CD14-positive monocyte (primary cell): ENCODE measurements around the gene AADAC. TPM values are rescaled to one million over a fixed set of nuclear protein-coding genes. Genes with fewer than 3 reads are reported as not detected.
A peak's percentile ranks its signal among the peaks of the same experiment; 100 is the strongest.

Source experiments
- DNase-seq, 3 donors: peaks; one replicate each; pipeline ENCODE4 v3.0.0-alpha.2; 2011 to 2022
- H2AFZ ChIP-seq: 2 replicates; pipeline ENCODE4 v1.6.0; 2012; ENCODE audit warnings: mild to moderate bottlenecking, low read depth, low read length, inconsistent platforms; ENCODE audit not compliant: insufficient read depth, poor library complexity, severe bottlenecking
- H3K27ac ChIP-seq, 2 donors: 1 replicate in 1 of 2; 2 replicates in 1 of 2; pipeline ENCODE4 v1.5.1; 2012 to 2013; ENCODE audit warnings: low read length in 2 of 2, control low read depth in 1 of 2, inconsistent platforms in 1 of 2, low read depth in 1 of 2, mild to moderate bottlenecking in 1 of 2
- H3K27me3 ChIP-seq, 2 donors: one replicate each; pipeline versions ENCODE4 v1.6.0 to v1.6.1; 2011 to 2013; ENCODE audit warnings: low read length in 2 of 2; ENCODE audit not compliant: control insufficient read depth in 2 of 2, insufficient read depth in 2 of 2
- H3K36me3 ChIP-seq, 2 donors: replicated peaks in 1 of 2; 1 replicate in 1 of 2; 2 replicates in 1 of 2; pipeline versions ENCODE4 v1.5.1 to v1.6.1; 2012 to 2013; ENCODE audit warnings: low read length in 2 of 2, control low read depth in 1 of 2, inconsistent platforms in 1 of 2, mild to moderate bottlenecking in 1 of 2; ENCODE audit not compliant: insufficient read depth in 2 of 2, control insufficient read depth in 1 of 2
- H3K4me1 ChIP-seq, 2 donors: 1 replicate in 1 of 2; 2 replicates in 1 of 2; pipeline versions ENCODE4 v1.5.1 to v1.6.1; 2012 to 2013; ENCODE audit warnings: low read length in 2 of 2, control low read depth in 1 of 2, inconsistent platforms in 1 of 2, mild to moderate bottlenecking in 1 of 2, moderate library complexity in 1 of 2; ENCODE audit not compliant: insufficient read depth in 2 of 2, control insufficient read depth in 1 of 2
- H3K4me2 ChIP-seq: replicated peaks from 2 replicates; pipeline ENCODE3; 2012; ENCODE audit warnings: low read length, moderate library complexity, mild to moderate bottlenecking; ENCODE audit not compliant: poor library complexity, severe bottlenecking; ENCODE audit errors: extremely low read depth
- H3K4me3 ChIP-seq, 3 experiments: fragments of 200-600 bp in 1 of 3; sonication (generic) in 1 of 3; replicated peaks in 1 of 3; 1 replicate in 2 of 3; 2 replicates in 1 of 3; pipeline ENCODE4 v1.5.1; 2011 to 2013; ENCODE audit warnings: low read length in 3 of 3, mild to moderate bottlenecking in 3 of 3, control low read depth in 2 of 3, low read depth in 2 of 3, inconsistent platforms in 1 of 3, moderate library complexity in 1 of 3
- H3K79me2 ChIP-seq: 2 replicates; pipeline ENCODE4 v1.6.0; 2012; ENCODE audit warnings: mild to moderate bottlenecking, control low read depth, inconsistent platforms, low read length, moderate library complexity; ENCODE audit not compliant: insufficient read depth
- H3K9ac ChIP-seq: 2 replicates; pipeline ENCODE4 v1.6.0; 2017; ENCODE audit warnings: low read length, mild to moderate bottlenecking; ENCODE audit not compliant: insufficient read depth, poor library complexity, severe bottlenecking
- H3K9me3 ChIP-seq, 2 donors: replicated peaks in 1 of 2; 1 replicate in 1 of 2; 2 replicates in 1 of 2; pipeline versions ENCODE4 v1.5.1 to v1.6.1; 2012 to 2013; ENCODE audit warnings: low read length in 2 of 2, control low read depth in 1 of 2; ENCODE audit not compliant: control insufficient read depth in 1 of 2, insufficient read depth in 1 of 2
- H4K20me1 ChIP-seq: 2 replicates; pipeline ENCODE4 v1.6.0; 2012; ENCODE audit warnings: mild to moderate bottlenecking, low read length, control low read depth, moderate library complexity; ENCODE audit not compliant: insufficient read depth
- H3K27ac Mint-ChIP-seq, 7 donors: one replicate each; pipeline ENCODE4 v1.8.0; 2020; ENCODE audit warnings: mild to moderate bottlenecking in 7 of 7, mixed read lengths in 7 of 7, moderate library complexity in 6 of 7, inconsistent platforms in 2 of 7
- H3K27me3 Mint-ChIP-seq, 3 donors: one replicate each; pipeline ENCODE4 v1.8.0; 2021 to 2022; ENCODE audit warnings: low read depth in 3 of 3, mild to moderate bottlenecking in 3 of 3, mixed read lengths in 3 of 3, moderate library complexity in 3 of 3, inconsistent platforms in 1 of 3
- H3K36me3 Mint-ChIP-seq, 2 donors: one replicate each; pipeline ENCODE4 v1.8.0; 2020; ENCODE audit warnings: mixed read lengths in 2 of 2, inconsistent platforms in 1 of 2, mild to moderate bottlenecking in 1 of 2
- H3K4me1 Mint-ChIP-seq: one replicate; pipeline ENCODE4 v1.8.0; 2020; ENCODE audit warnings: mild to moderate bottlenecking, mixed read lengths
- H3K4me3 Mint-ChIP-seq, 2 donors: one replicate each; pipeline ENCODE4 v1.8.0; 2020; ENCODE audit warnings: mild to moderate bottlenecking in 2 of 2, mixed read lengths in 2 of 2, moderate library complexity in 1 of 2
- H3K9me3 Mint-ChIP-seq, 7 donors: one replicate each; pipeline ENCODE4 v1.8.0; 2020 to 2022; ENCODE audit warnings: mixed read lengths in 7 of 7, mild to moderate bottlenecking in 6 of 7, moderate library complexity in 6 of 7, inconsistent platforms in 2 of 7
- WGBS: methylation state at CpG from one replicate; pipeline ENCODE4 v1.1.5; 2013; ENCODE audit warnings: missing lambda C conversion rate; ENCODE audit not compliant: insufficient coverage; 5-methylcytosine and 5-hydroxymethylcytosine counted together
- intact Hi-C, 2 donors: fragments of 100-400 bp; cut with micrococcal nuclease; formaldehyde crosslinking; loops; one replicate each; pipeline versions ENCODE4 v1.15.0 to v1.15.1; 2023
- polyA plus RNA-seq, 3 donors: library from polyadenylated mRNA; depleted of rRNA in 1 of 3; unstranded in 2 of 3; stranded (reverse) in 1 of 3; fragments of 300-500 nt in 2 of 3; fragments of >200 nt in 1 of 3; fragmentation: Illumina TruSeq in 2 of 3; gene quantifications; 1 replicate in 2 of 3; 2 replicates in 1 of 3; pipeline ENCODE4 v1.2.3, GENCODE V29; 2012 to 2021
- TF ChIP-seq, protein P1 (sequence below): fragments of 200-600 bp; IDR thresholded peaks from one replicate; pipeline ENCODE4 v1.8.0; 2022; ENCODE audit warnings: antibody characterized with exemption, mild to moderate bottlenecking

Gene AADAC
- polyA plus RNA-seq, 3 donors, result not detected

DNA sequence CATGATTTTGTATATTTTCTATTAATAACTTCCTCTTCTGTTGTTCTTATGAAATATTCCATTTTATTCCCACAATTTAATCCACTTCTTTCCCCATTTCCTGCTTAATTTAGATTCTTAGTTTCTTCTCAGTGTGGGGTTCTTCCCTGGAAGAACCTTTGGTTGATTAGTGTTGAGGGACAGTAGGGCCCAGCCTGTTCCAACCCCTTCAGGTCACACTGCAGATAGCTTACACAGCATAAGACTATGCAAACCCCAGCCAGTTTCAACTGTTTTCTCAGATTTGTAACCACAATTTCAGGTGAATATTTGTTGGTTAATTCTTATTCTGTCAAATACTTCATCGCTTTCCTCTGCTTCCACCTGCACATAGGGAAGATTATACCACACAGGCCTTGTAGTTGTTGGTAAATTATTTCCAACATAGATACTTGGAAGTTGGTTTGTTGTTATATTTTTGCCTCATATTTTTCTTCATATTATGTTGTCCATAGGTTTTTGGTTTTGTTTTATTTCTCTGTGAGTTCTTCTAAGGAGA, 45.5 kb upstream of the AADAC start:
- Histone ChIP-seq H3K27me3 (no peaks in the 10 kb centered on the region), H3K36me3 (no peaks in the 10 kb centered on the region), H3K4me3 (no peak overlapping the region), H3K4me2 (peak overlapping the region; percentile 16), H3K9me3 (no peaks in the 10 kb centered on the region), H3K79me2 (no peaks in the 10 kb centered on the region), H3K27ac (no peak overlapping the region), H4K20me1 (no peaks in the 10 kb centered on the region), H3K4me1 (peaks cover 15 to 28% of the 10 kb centered on the region in 2 donors), H3K9ac (no peak overlapping the region), H2AFZ (no peak overlapping the region)
- Mint-ChIP-seq H3K27ac (peak overlapping the region in 5 of 7 donors; percentile 55 to 86 (median 66)), H3K27me3 (peaks cover 0 to 2% (median 0%) of the 10 kb centered on the region in 3 donors), H3K36me3 (no peaks in the 10 kb centered on the region), H3K9me3 (peaks cover 0 to 7% (median 0%) of the 10 kb centered on the region in 7 donors), H3K4me3 (no peak overlapping the region), H3K4me1 (peaks cover 31% of the 10 kb centered on the region)
- TF ChIP-seq, protein P1, sequence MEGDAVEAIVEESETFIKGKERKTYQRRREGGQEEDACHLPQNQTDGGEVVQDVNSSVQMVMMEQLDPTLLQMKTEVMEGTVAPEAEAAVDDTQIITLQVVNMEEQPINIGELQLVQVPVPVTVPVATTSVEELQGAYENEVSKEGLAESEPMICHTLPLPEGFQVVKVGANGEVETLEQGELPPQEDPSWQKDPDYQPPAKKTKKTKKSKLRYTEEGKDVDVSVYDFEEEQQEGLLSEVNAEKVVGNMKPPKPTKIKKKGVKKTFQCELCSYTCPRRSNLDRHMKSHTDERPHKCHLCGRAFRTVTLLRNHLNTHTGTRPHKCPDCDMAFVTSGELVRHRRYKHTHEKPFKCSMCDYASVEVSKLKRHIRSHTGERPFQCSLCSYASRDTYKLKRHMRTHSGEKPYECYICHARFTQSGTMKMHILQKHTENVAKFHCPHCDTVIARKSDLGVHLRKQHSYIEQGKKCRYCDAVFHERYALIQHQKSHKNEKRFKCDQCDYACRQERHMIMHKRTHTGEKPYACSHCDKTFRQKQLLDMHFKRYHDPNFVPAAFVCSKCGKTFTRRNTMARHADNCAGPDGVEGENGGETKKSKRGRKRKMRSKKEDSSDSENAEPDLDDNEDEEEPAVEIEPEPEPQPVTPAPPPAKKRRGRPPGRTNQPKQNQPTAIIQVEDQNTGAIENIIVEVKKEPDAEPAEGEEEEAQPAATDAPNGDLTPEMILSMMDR, result no peak
- intact Hi-C loops, result no loop called here
- WGBS, result no CpG with 5 or more reads among the region's 1 CpG
- DNase-seq, result peak in 1 of 3 donors; percentile 8

- H3K27me3 ChIP-seq, result no peaks in the 10 kb centered on the region
- H3K27ac Mint-ChIP-seq, result no peak overlapping the region
- H3K79me2 ChIP-seq, result no peaks in the 10 kb centered on the region
- no peak overlapping the region for H3K27ac ChIP-seq
- no peaks in the 10 kb centered on the region for H3K9me3 ChIP-seq
- H2AFZ ChIP-seq, result no peak overlapping the region
- DNase-seq, result no peak
- H3K27me3 Mint-ChIP-seq, result peaks cover 0 to 2% (median 0%) of the 10 kb centered on the region in 3 donors
- no peak overlapping the region for H3K4me3 Mint-ChIP-seq
- peaks cover 31% of the 10 kb centered on the region for H3K4me1 Mint-ChIP-seq
- H4K20me1 ChIP-seq, result no peaks in the 10 kb centered on the region
- H3K4me2 ChIP-seq, result no peak overlapping the region
- no peaks in the 10 kb centered on the region for H3K36me3 Mint-ChIP-seq
- H3K4me1 ChIP-seq, result peaks cover 15 to 28% of the 10 kb centered on the region in 2 donors
- H3K9ac ChIP-seq, result no peak overlapping the region
- TF ChIP-seq, protein P1, result no peak
- WGBS, result no CpG with 5 or more reads among the region's 2 CpGs
- intact Hi-C loops, result no loop called here
- no peak overlapping the region for H3K4me3 ChIP-seq
- H3K9me3 Mint-ChIP-seq, result peaks cover 0 to 7% (median 0%) of the 10 kb centered on the region in 7 donors
- no peaks in the 10 kb centered on the region for H3K36me3 ChIP-seq
Observed at GRCh38 chr3:151769175-151769574, 44.7 kb upstream of the AADAC start.
